ENCODE results near the gene PHACTR3.

GRCh38 chr20:59703046-59703445 lies 98.7 kb downstream of the PHACTR3 start:
- TF ChIP-seq CTCF (conservative IDR thresholded peaks at IDR 0.05 in 1 of 2, IDR thresholded peaks at IDR 0.05 in 1 of 2; ENCODE audit: low read depth in 1 of 2, low read length in 2 of 2) (no peak), EZH2 (IDR thresholded peaks at IDR 0.05; ENCODE audit: low read length, missing control alignments) (no peak)
